Lung microvascular endothelial cell (primary cell): ENCODE measurements around the gene NEK3. TPM values are rescaled to one million over a fixed set of nuclear protein-coding genes. Genes with fewer than 3 reads are reported as not detected.
"Not testable (repeated sequence)": the region's sequence is repeated elsewhere in the genome, so short reads cannot be mapped to it uniquely, and the experiment has no call there.

Source experiments
- DNase-seq, 2 donors: peaks; one replicate each; pipeline versions ENCODE4 v3.0.0 to v3.0.0-alpha.2; 2010; ENCODE audit warnings: low read depth in 2 of 2
- total RNA-seq: library from RNA; depleted of rRNA; stranded (reverse); fragments of >200 nt; gene quantifications from 2 replicates; pipeline ENCODE4 v1.2.1, GENCODE V29; 2014

The NEK3 gene
- 6.9 and 13.5 TPM in 2 replicates for total RNA-seq

- DNase-seq: peak; percentile 76 to 77
Measured at GRCh38 chr13:52159159-52159982, at the start of gene NEK3. Gene NEK3, minus strand, starts transcription at chr13:52159597. Its CDS starts 3,406 bp downstream, at chr13:52156191.

GRCh38 chr13:52208384-52208783 lies 49.0 kb upstream of the NEK3 start:
- DNase-seq: not testable (repeated sequence)

GRCh38 chr13:52207896-52208295 lies 48.5 kb upstream of the NEK3 start:
- DNase-seq: not testable (repeated sequence)

GRCh38 chr13:52207337-52207736 lies 47.9 kb upstream of the NEK3 start:
- not testable (repeated sequence) for DNase-seq

- not testable (repeated sequence) for DNase-seq
Measured at GRCh38 chr13:52204546-52204945, 45.1 kb upstream of the NEK3 start.

- peak in 1 of 2 donors; percentile 34 for DNase-seq
Measured at GRCh38 chr13:52203864-52204263, 44.5 kb upstream of the NEK3 start.

- not testable (repeated sequence) for DNase-seq
Measured at GRCh38 chr13:52202506-52202905, 43.1 kb upstream of the NEK3 start.

- peak; percentile 77 to 81 for DNase-seq
Measured at GRCh38 chr13:52201439-52202193, 42.2 kb upstream of the NEK3 start.

- peak; percentile 67 to 86 for DNase-seq
Measured at GRCh38 chr13:52195401-52195837, 36.0 kb upstream of the NEK3 start.

- peak; percentile 76 to 81 for DNase-seq
Measured at GRCh38 chr13:52194184-52194868, 34.9 kb upstream of the NEK3 start.

GRCh38 chr13:52193587-52194183 lies 34.3 kb upstream of the NEK3 start:
- DNase-seq: peak in 1 of 2 donors; percentile 49

GRCh38 chr13:52187424-52188187 lies 28.2 kb upstream of the NEK3 start:
- not testable (repeated sequence) for DNase-seq

- DNase-seq: no peak
Measured at GRCh38 chr13:52187029-52187423, 27.6 kb upstream of the NEK3 start.

GRCh38 chr13:52181316-52181954 lies 22.0 kb upstream of the NEK3 start:
- peak; percentile 43 to 69 for DNase-seq

GRCh38 chr13:52179925-52180324 lies 20.5 kb upstream of the NEK3 start:
- no peak for DNase-seq

GRCh38 chr13:52177276-52177675 lies 17.9 kb upstream of the NEK3 start:
- no peak for DNase-seq

GRCh38 chr13:52173970-52174369 lies 14.6 kb upstream of the NEK3 start:
- DNase-seq: peak in 1 of 2 donors; percentile 35

- no peak for DNase-seq
Measured at GRCh38 chr13:52173373-52173772, 14.0 kb upstream of the NEK3 start.

GRCh38 chr13:52171686-52172085 lies 12.3 kb upstream of the NEK3 start:
- DNase-seq: not testable (repeated sequence)

- DNase-seq: not testable (repeated sequence)
Measured at GRCh38 chr13:52170828-52171391, 11.5 kb upstream of the NEK3 start.
